ENCODE measurements around the gene SCLT1.

DNA sequence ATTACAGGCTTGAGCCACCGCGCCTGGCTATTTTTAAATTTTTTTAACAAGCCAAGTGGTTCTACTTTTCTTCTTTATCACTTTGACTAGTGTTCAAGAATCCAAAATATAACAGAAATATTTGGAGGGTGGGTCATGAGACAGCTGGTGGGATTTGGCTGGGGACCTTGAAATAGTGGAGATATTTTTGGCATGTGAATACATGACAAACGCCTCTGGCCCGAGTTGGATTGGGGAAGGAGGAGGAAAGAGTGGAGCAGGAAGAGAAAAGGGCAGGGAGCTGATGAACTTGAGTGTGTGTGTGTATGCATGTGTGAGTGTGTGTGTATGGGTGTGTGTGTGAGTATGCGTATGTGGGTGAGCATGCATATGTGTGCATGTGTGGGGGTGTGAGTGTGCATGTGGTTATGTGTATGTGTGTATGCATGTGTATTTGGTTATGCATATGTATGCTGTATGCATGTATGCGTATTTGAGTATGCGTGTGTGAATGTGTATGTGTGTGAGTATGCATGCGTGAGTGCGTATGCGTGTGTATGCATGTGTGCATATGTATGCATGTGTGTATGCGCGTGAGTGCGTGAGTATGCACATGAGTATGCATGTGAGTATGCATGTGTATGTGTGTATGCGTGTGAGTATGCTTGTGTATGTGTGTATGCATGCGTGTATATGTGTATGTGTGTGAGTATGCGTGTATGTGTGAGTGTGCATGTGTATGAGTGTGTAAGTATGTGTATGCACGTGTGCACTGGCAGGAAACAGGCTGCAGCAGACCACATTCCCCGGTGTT, 234.3 kb downstream of the SCLT1 start:
- TF ChIP-seq CREB1 (IDR thresholded peaks at IDR 0.05; ENCODE audit: low read depth), result no peak
- no peak for TF ChIP-seq TCF12 (IDR thresholded peaks at IDR 0.05; ENCODE audit: low read depth)
- TF ChIP-seq, protein P1, sequence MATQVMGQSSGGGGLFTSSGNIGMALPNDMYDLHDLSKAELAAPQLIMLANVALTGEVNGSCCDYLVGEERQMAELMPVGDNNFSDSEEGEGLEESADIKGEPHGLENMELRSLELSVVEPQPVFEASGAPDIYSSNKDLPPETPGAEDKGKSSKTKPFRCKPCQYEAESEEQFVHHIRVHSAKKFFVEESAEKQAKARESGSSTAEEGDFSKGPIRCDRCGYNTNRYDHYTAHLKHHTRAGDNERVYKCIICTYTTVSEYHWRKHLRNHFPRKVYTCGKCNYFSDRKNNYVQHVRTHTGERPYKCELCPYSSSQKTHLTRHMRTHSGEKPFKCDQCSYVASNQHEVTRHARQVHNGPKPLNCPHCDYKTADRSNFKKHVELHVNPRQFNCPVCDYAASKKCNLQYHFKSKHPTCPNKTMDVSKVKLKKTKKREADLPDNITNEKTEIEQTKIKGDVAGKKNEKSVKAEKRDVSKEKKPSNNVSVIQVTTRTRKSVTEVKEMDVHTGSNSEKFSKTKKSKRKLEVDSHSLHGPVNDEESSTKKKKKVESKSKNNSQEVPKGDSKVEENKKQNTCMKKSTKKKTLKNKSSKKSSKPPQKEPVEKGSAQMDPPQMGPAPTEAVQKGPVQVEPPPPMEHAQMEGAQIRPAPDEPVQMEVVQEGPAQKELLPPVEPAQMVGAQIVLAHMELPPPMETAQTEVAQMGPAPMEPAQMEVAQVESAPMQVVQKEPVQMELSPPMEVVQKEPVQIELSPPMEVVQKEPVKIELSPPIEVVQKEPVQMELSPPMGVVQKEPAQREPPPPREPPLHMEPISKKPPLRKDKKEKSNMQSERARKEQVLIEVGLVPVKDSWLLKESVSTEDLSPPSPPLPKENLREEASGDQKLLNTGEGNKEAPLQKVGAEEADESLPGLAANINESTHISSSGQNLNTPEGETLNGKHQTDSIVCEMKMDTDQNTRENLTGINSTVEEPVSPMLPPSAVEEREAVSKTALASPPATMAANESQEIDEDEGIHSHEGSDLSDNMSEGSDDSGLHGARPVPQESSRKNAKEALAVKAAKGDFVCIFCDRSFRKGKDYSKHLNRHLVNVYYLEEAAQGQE (IDR thresholded peaks at IDR 0.05; ENCODE audit: low read depth), result no peak

Data from Ishikawa (cell line).